ENCODE data around the gene PIP5K1C.

PIP5K1C gene

DNA sequence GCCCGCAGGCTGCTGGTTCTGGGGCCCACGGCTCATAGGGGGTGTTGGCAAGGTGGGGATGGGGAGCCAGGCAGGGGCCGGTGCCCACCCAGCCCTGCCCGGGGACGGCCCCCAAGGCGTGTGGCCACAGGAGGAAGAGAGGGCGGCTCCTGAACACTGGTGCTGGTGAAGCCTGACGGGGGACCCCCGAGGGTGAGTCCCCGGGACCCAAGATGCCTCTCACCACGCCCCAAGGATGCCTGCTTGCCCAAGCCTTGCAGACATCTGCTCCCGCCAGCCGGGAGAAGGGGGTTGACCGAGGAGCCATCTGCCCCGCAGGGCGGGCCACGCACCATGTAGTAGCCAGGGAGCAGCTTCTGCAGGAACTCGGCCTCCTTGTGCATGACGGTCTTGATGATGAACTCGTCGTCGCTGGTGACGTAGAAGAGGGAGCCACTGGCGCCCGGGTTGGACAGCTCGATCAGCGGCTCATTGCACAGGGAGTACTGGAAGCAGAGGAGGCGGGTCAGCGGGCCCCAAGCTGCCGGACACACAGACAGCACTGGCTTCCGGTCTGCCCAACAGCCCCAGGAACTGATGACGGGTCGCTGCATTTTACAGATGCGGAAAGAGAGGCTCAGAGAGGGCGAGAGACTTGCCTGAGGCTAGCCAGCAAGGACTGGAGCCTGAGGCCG is 44.1 kb downstream of the PIP5K1C start:
- no peak for ATAC-seq (ENCODE audit: insufficient read depth, low read depth)

DNA sequence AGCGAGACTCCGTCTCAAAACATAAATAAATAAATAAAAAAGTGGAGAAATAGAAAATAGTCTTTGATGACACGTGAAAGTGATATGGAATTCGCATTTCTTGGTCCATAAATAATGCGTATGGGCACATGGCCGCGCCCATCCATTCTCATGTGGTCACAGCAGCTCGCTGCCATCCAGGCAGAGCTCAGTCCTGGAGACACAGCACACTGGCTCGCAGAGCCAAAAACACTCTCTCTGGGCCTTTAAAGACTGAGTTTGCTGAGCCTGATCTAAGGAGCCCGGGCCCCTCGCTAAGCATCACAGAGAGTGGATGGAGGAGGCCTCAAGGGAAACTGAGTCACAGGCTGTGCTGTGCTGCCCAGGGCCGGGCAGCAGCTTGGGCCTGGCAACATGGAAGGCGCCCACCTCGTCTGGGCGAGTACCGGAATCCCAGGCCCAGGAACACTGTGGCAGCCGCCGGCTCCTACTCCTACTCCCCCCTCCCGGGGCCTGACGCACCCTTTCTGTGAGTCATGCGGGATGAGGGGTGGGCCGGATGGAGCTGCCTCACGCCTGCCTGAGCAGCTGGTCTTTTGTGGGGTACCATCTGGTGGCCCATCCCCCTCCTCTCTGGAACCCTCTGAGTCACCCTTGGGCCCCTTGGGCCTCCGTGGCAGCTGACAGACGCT is 44.7 kb downstream of the PIP5K1C start:
- TF ChIP-seq, protein P1, sequence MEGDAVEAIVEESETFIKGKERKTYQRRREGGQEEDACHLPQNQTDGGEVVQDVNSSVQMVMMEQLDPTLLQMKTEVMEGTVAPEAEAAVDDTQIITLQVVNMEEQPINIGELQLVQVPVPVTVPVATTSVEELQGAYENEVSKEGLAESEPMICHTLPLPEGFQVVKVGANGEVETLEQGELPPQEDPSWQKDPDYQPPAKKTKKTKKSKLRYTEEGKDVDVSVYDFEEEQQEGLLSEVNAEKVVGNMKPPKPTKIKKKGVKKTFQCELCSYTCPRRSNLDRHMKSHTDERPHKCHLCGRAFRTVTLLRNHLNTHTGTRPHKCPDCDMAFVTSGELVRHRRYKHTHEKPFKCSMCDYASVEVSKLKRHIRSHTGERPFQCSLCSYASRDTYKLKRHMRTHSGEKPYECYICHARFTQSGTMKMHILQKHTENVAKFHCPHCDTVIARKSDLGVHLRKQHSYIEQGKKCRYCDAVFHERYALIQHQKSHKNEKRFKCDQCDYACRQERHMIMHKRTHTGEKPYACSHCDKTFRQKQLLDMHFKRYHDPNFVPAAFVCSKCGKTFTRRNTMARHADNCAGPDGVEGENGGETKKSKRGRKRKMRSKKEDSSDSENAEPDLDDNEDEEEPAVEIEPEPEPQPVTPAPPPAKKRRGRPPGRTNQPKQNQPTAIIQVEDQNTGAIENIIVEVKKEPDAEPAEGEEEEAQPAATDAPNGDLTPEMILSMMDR (IDR thresholded peaks at IDR 0.05; ENCODE audit: borderline replicate concordance, extremely low read depth, low read length, poor library complexity, severe bottlenecking) = no peak
- TF ChIP-seq EZH2 (IDR thresholded peaks at IDR 0.05; ENCODE audit: borderline replicate concordance, low read depth, low read length, severe bottlenecking) = no peak
- Histone ChIP-seq H3K4me3 (ENCODE audit: low read depth in 1 of 2, low read length in 2 of 2) (no peak overlapping the region), H3K9ac (ENCODE audit: low read depth, low read length) (no peak overlapping the region), H3K27ac (ENCODE audit: low read length) (no peak overlapping the region), H2AFZ (ENCODE audit: low read depth, low read length) (no peak overlapping the region), H3K79me2 (ENCODE audit: insufficient read depth, low read length) (no peaks in the 10 kb centered on the region), H3K4me2 (ENCODE audit: insufficient read depth, low read length) (no peak overlapping the region), H3K27me3 (ENCODE audit: insufficient read depth, low read length, poor library complexity) (no peaks in the 10 kb centered on the region), H3K36me3 (ENCODE audit: insufficient read depth, low read length) (peaks cover 76% of the 10 kb centered on the region), H3K9me3 (ENCODE audit: insufficient read depth, low read length, severe bottlenecking) (no peaks in the 10 kb centered on the region), H4K20me1 (ENCODE audit: insufficient read depth, low read length) (no peaks in the 10 kb centered on the region; the same call in 1 of the 2 replicates), H3K4me1 (ENCODE audit: insufficient read depth, low read length) (no peaks in the 10 kb centered on the region)
- DNase-seq (no peak), ATAC-seq (ENCODE audit: insufficient read depth, low read depth) (no peak)

More for the DNA sequence above, 44.1 kb downstream of the PIP5K1C start:
- Histone ChIP-seq H3K9ac (ENCODE audit: low read depth, low read length) (no peak overlapping the region), H3K4me3 (ENCODE audit: low read depth in 1 of 2, low read length in 2 of 2) (no peak overlapping the region), H4K20me1 (ENCODE audit: insufficient read depth, low read length) (no peaks in the 10 kb centered on the region; the same call in 1 of the 2 replicates), H3K4me2 (ENCODE audit: insufficient read depth, low read length) (no peak overlapping the region), H3K79me2 (ENCODE audit: insufficient read depth, low read length) (no peaks in the 10 kb centered on the region), H3K36me3 (ENCODE audit: insufficient read depth, low read length) (peaks cover 79% of the 10 kb centered on the region), H3K9me3 (ENCODE audit: insufficient read depth, low read length, severe bottlenecking) (no peaks in the 10 kb centered on the region), H3K4me1 (ENCODE audit: insufficient read depth, low read length) (no peaks in the 10 kb centered on the region), H3K27ac (ENCODE audit: low read length) (no peak overlapping the region), H3K27me3 (ENCODE audit: insufficient read depth, low read length, poor library complexity) (no peaks in the 10 kb centered on the region), H2AFZ (ENCODE audit: low read depth, low read length) (no peak overlapping the region)
- TF ChIP-seq, protein P1 (IDR thresholded peaks at IDR 0.05; ENCODE audit: borderline replicate concordance, extremely low read depth, low read length, poor library complexity, severe bottlenecking) = no peak
- TF ChIP-seq EZH2 (IDR thresholded peaks at IDR 0.05; ENCODE audit: borderline replicate concordance, low read depth, low read length, severe bottlenecking) = no peak
- no peak for DNase-seq

DNA sequence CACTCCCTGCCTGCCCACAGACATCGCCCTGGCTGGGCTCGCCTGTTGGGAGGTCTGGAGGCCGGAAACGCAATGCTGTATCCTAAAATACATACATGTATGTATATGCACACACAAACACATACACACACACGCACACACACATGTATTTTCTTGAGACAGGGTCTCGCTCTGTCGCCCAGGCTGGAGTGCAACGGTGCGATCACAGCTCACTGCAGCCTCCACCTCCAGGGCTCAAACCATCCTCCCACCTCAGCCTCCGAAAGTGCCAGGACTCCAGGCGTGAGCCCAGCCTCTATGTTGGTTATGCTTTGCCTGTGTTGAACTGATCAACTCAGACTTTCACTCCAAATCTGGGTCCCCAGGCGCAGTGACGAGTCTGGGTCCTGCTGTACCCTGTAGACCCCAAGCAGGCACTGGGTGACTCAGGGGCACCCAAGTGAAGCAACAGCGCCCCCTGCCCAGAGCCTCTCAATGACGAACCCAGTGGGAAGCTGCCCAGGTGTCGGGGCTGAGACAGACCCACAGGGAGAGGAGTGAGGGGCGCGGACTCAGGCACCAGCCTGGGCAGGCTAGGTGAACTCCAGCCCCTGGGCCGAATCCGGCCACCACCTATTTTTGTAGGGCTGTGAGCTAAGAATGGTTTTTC is 46.3 kb downstream of the PIP5K1C start:
- Histone ChIP-seq H3K27ac (ENCODE audit: low read length) (no peak overlapping the region), H2AFZ (ENCODE audit: low read depth, low read length) (no peak overlapping the region), H3K36me3 (ENCODE audit: insufficient read depth, low read length) (peaks cover 73% of the 10 kb centered on the region), H4K20me1 (ENCODE audit: insufficient read depth, low read length) (no peaks in the 10 kb centered on the region; the same call in none of the 2 replicates), H3K9ac (ENCODE audit: low read depth, low read length) (no peak overlapping the region), H3K79me2 (ENCODE audit: insufficient read depth, low read length) (no peaks in the 10 kb centered on the region), H3K4me1 (ENCODE audit: insufficient read depth, low read length) (no peaks in the 10 kb centered on the region), H3K4me2 (ENCODE audit: insufficient read depth, low read length) (no peak overlapping the region), H3K4me3 (ENCODE audit: low read depth in 1 of 2, low read length in 2 of 2) (no peak overlapping the region), H3K9me3 (ENCODE audit: insufficient read depth, low read length, severe bottlenecking) (no peaks in the 10 kb centered on the region), H3K27me3 (ENCODE audit: insufficient read depth, low read length, poor library complexity) (no peaks in the 10 kb centered on the region)
- TF ChIP-seq, protein P1 (IDR thresholded peaks at IDR 0.05; ENCODE audit: borderline replicate concordance, extremely low read depth, low read length, poor library complexity, severe bottlenecking) = peak; percentile 54
- TF ChIP-seq EZH2 (IDR thresholded peaks at IDR 0.05; ENCODE audit: borderline replicate concordance, low read depth, low read length, severe bottlenecking) = no peak
- DNase-seq = peak; percentile 37
- peak; percentile 64 for ATAC-seq (ENCODE audit: insufficient read depth, low read depth)
